Left colon (tissue), 2 donors: Measurements from ENCODE around the gene MIOX. TPM values are rescaled to one million over a fixed set of nuclear protein-coding genes. Genes with fewer than 3 reads are reported as not detected.

ENCODE experiments used
- ATAC-seq: fragments of 200-7000 bp; cut with Tn5 transposase; one replicate; pipeline ENCODE4 v1.9.1; 2020; ENCODE audit warnings: mild to moderate bottlenecking, moderate library complexity
- DNase-seq, 2 donors: peaks; one replicate each; pipeline ENCODE4 v3.0.0-alpha.2; 2020
- intact Hi-C, 2 donors: fragments of 100-400 bp; cut with DNase I in 1 of 2; cut with micrococcal nuclease in 1 of 2; formaldehyde crosslinking; loops; one replicate each; pipeline versions ENCODE4 v1.11.2 to v1.14.0; 2022; cut with DNase I, micrococcal nuclease
- long read RNA-seq: library from polyadenylated mRNA; unstranded; transcript quantifications from one replicate; pipeline ENCODE4 v2.0.0, GENCODE V29; 2021
- total RNA-seq, 2 donors: library from RNA; stranded (reverse); fragmentation: NEBNext Ultra II Directional; extraction: Animal tissue kit (Norgen Biotek cat#: 25700); gene quantifications; one replicate each; pipeline ENCODE4 v1.2.1, GENCODE V29; 2021
- donor health status: DM: no; HTN: no; CAD: no.
- donor health status: DM: yes; HTN: yes; CAD: no.

Gene MIOX
- not detected for total RNA-seq
- long read RNA-seq = 0 reads

GRCh38 chr22:50486561-50487289 is at the start of gene MIOX:
Gene MIOX (plus strand): TSS chr22:50486859. CDS start chr22:50486898, 39 bp downstream.
- intact Hi-C loops = no loop called here
- no peak for DNase-seq
- no peak for ATAC-seq

- intact Hi-C loops = no loop called here
- ATAC-seq (no peak), DNase-seq (no peak)
Measured at GRCh38 chr22:50437511-50438304, 49.0 kb upstream of the MIOX start.

GRCh38 chr22:50438305-50439275 is 48.1 kb upstream of the MIOX start:
- intact Hi-C loops = no loop called here

GRCh38 chr22:50439314-50439870 is 47.3 kb upstream of the MIOX start:
- peak in 1 of 2 donors; percentile 5 for DNase-seq
- ATAC-seq = no peak
- intact Hi-C loops = no loop called here

More at GRCh38 chr22:50438305-50439275, 48.1 kb upstream of the MIOX start:
- no peak for DNase-seq
- no peak for ATAC-seq

GRCh38 chr22:50439871-50440331 is 46.8 kb upstream of the MIOX start:
- DNase-seq (peak in 1 of 2 donors; percentile 4), ATAC-seq (no peak)
- intact Hi-C loops = no loop called here

- DNase-seq (peak in 1 of 2 donors; percentile 57), ATAC-seq (peak; percentile 48)
- intact Hi-C loops = no loop called here
Measured at GRCh38 chr22:50440544-50441249, 46.0 kb upstream of the MIOX start.

GRCh38 chr22:50441428-50441993 is 45.1 kb upstream of the MIOX start:
- no peak for ATAC-seq

GRCh38 chr22:50443197-50443596 is 43.5 kb upstream of the MIOX start:
- intact Hi-C loops = no loop called here
- ATAC-seq (no peak), DNase-seq (peak in 1 of 2 donors; percentile 9)

More at GRCh38 chr22:50441428-50441993, 45.1 kb upstream of the MIOX start:
- DNase-seq = peak in 1 of 2 donors; percentile 3
- intact Hi-C loops = no loop called here

- DNase-seq = no peak
- intact Hi-C loops = no loop called here
- ATAC-seq = peak; percentile 2
Measured at GRCh38 chr22:50443801-50444625, 42.6 kb upstream of the MIOX start.

- DNase-seq (no peak), ATAC-seq (peak; percentile 51)
- intact Hi-C loops = no loop called here
Measured at GRCh38 chr22:50444663-50445062, 42.0 kb upstream of the MIOX start.

GRCh38 chr22:50445071-50445879 is 41.4 kb upstream of the MIOX start:
- DNase-seq = peak in 1 of 2 donors; percentile 13
- intact Hi-C loops = no loop called here
- ATAC-seq = peak; percentile 1

- ATAC-seq (no peak), DNase-seq (no peak)
- intact Hi-C loops = no loop called here
Measured at GRCh38 chr22:50445880-50446707, 40.6 kb upstream of the MIOX start.

GRCh38 chr22:50446708-50447575 is 39.7 kb upstream of the MIOX start:
- ATAC-seq (peak; percentile 8), DNase-seq (peak in 1 of 2 donors; percentile 20)
- intact Hi-C loops = no loop called here
